HEK293T (cell line): ENCODE measurements around the gene AGL.

Experiments
- CTCF ChIA-PET: fragments of 350-600 bp; formaldehyde crosslinking; extraction: SDS; loops from one replicate; lab custom pipeline; 2021; ENCODE audit warnings: antibody characterized with exemption, inconsistent platforms; lab: Yijun Ruan, JAX
- POLR2A ChIA-PET: fragments of 350-600 bp; formaldehyde crosslinking; extraction: SDS; loops from one replicate; lab custom pipeline; 2020; ENCODE audit warnings: antibody characterized with exemption, inconsistent platforms; lab: Yijun Ruan, JAX
- DNase-seq: peaks from one replicate; pipeline ENCODE4 v3.0.0; 2012; ENCODE audit warnings: mixed read lengths; ENCODE audit errors: extremely low spot score
- ARNT ChIP-seq: fragments of 450-650 bp; IDR thresholded peaks from 2 replicates; pipeline ENCODE4 v1.6.1; 2017; ENCODE audit warnings: mild to moderate bottlenecking
- BHLHE40 ChIP-seq: fragments of 450-650 bp; IDR thresholded peaks from 2 replicates; pipeline ENCODE4 v1.6.1; 2016; ENCODE audit warnings: mild to moderate bottlenecking, moderate library complexity, borderline replicate concordance
- CTBP1 ChIP-seq: fragments of 450-650 bp; IDR thresholded peaks from 2 replicates; pipeline ENCODE4 v1.6.1; 2016; ENCODE audit warnings: borderline replicate concordance
- ELF4 ChIP-seq: fragments of 450-650 bp; IDR thresholded peaks from 2 replicates; pipeline ENCODE4 v1.6.1; 2017; ENCODE audit warnings: antibody characterized with exemption
- FOXA1 ChIP-seq: fragments of 450-650 bp; IDR thresholded peaks from 2 replicates; pipeline ENCODE4 v1.6.1; 2016; ENCODE audit warnings: mild to moderate bottlenecking
- FOXK2 ChIP-seq: fragments of 450-650 bp; IDR thresholded peaks from 2 replicates; pipeline ENCODE4 v1.6.1; 2016; ENCODE audit warnings: mild to moderate bottlenecking
- FOXM1 ChIP-seq: fragments of 450-650 bp; IDR thresholded peaks from 2 replicates; pipeline ENCODE4 v1.6.1; 2017; ENCODE audit warnings: mild to moderate bottlenecking, borderline replicate concordance
- HDGF ChIP-seq: fragments of 450-650 bp; IDR thresholded peaks from 2 replicates; pipeline ENCODE4 v1.6.1; 2017; ENCODE audit warnings: antibody characterized with exemption, borderline replicate concordance
- L3MBTL2 ChIP-seq: fragments of 450-650 bp; conservative IDR thresholded peaks from 2 replicates; pipeline ENCODE4 v1.6.1; 2016; ENCODE audit warnings: mild to moderate bottlenecking
- LEF1 ChIP-seq: fragments of 450-650 bp; IDR thresholded peaks from 2 replicates; pipeline ENCODE4 v1.6.1; 2017; ENCODE audit warnings: mild to moderate bottlenecking, borderline replicate concordance
- NFRKB ChIP-seq: fragments of 450-650 bp; IDR thresholded peaks from 2 replicates; pipeline ENCODE4 v1.6.1; 2016; ENCODE audit warnings: mild to moderate bottlenecking, moderate library complexity
- PKNOX1 ChIP-seq: fragments of 450-650 bp; IDR thresholded peaks from 2 replicates; pipeline ENCODE4 v1.6.1; 2016
- SP1 ChIP-seq: fragments of 450-650 bp; IDR thresholded peaks from 2 replicates; pipeline ENCODE4 v1.6.1; 2017
- SUZ12 ChIP-seq: fragments of 450-650 bp; IDR thresholded peaks from 2 replicates; pipeline ENCODE4 v1.6.1; 2016; ENCODE audit warnings: mild to moderate bottlenecking
- TARDBP ChIP-seq: fragments of 450-650 bp; IDR thresholded peaks from 2 replicates; pipeline ENCODE4 v1.6.1; 2016
- ZNF384 ChIP-seq: fragments of 450-650 bp; IDR thresholded peaks from 2 replicates; pipeline ENCODE4 v1.6.1; 2016

Gene AGL

DNA sequence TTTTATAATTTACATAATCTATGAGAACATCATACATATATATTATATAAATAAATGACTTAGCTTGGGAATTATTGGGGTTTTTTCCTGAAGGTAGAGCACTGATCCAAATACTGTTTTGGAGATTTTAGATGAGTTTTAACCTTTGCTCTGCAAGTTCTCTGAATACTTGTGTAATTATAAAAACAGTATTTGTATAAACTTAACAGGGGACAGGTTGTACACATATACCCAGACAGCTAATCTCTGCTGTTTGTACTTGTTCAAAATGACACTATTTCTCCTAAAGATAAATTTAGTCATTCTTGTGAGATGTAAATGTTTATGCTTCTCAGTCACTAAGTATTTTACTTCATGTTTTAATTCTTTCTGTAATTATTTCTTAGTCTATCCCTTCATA lies 8.7 kb downstream of the AGL start:
- ChIA-PET CTCF (no interaction called here), POLR2A (interaction anchor here (3.2 kb wide), 1 partner anchor 9 kb away, joined by 11 read pairs; the partner anchor contains the start of gene AGL)
- no peak for DNase-seq
- no peak for TF ChIP-seq LEF1
- no peak for TF ChIP-seq ZNF384
- no peak for TF ChIP-seq FOXM1
- no peak for TF ChIP-seq FOXA1
- no peak for TF ChIP-seq ELF4

DNA sequence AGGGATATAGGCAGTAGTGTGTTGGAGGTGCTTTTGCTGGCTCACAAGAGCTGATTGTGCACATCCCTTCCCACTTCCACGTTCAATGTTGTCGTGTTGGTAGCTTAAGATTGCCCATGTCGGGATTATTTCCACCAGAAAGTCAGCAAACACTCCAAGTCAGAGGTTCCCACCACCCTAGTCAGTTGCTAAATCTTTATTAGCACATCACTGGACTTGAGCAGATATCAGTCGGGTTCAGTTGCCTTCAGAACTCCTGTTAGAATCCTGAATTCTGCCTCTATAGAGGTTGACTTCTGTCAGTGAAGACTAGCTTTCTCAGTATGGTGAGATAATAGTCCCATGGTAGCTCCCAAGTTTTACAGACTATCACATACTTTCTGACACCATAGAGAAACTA lies 10.5 kb downstream of the AGL start:
- TF ChIP-seq ELF4, result no peak
- no peak for TF ChIP-seq PKNOX1
- no peak for TF ChIP-seq FOXM1
- TF ChIP-seq L3MBTL2, result no peak
- TF ChIP-seq NFRKB, result no peak
- TF ChIP-seq FOXK2, result no peak
- TF ChIP-seq ARNT, result no peak
- no peak for DNase-seq
- POLR2A ChIA-PET, result interaction anchor here (3.2 kb wide), 1 partner anchor 11 kb away, joined by 11 read pairs; the partner anchor contains the start of gene AGL
- CTCF ChIA-PET, result no interaction called here

DNA sequence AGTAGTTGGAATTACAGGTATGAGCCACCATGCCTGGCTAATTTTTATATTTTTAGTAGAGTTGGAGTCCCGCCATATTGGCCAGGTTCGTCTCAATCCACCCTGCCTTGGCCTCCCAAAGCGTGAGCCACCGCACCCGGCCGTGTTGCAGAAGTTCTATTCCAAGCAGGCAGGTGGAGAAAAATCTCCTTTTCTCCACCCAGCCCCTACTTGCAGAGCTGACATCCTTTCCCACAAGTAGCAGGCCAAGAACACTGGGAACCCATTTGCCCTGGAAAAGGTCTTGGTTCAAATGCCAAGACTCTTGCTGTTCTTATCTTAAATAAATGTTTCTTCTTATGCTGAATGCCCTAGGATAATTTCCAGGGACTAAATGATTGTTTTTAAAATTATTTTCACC lies 17.5 kb downstream of the AGL start:
- DNase-seq, result no peak
- POLR2A ChIA-PET, result no interaction called here
- CTCF ChIA-PET, result no interaction called here
- TF ChIP-seq FOXK2 (no peak), SP1 (no peak), FOXA1 (no peak), NFRKB (no peak)

GRCh38 chr1:99869304-99869703 lies 19.1 kb downstream of the AGL start:
- CTCF ChIA-PET, result interaction anchor here (0.7 kb wide), 1 partner anchor 126 kb away, joined by 3 read pairs; no protein-coding TSS in a partner anchor
- POLR2A ChIA-PET, result no interaction called here
- no peak for TF ChIP-seq ZNF384
- TF ChIP-seq SUZ12, result no peak
- TF ChIP-seq FOXK2, result no peak
- no peak for TF ChIP-seq SP1
- TF ChIP-seq BHLHE40, result no peak
- TF ChIP-seq NFRKB, result no peak
- TF ChIP-seq LEF1, result no peak
- no peak for TF ChIP-seq TARDBP
- no peak for TF ChIP-seq ELF4
- TF ChIP-seq PKNOX1, result no peak
- no peak for TF ChIP-seq ARNT
- TF ChIP-seq CTBP1, result no peak
- TF ChIP-seq HDGF, result no peak
- no peak for TF ChIP-seq FOXM1
- no peak for TF ChIP-seq FOXA1
- no peak for TF ChIP-seq L3MBTL2
- no peak for DNase-seq

DNA sequence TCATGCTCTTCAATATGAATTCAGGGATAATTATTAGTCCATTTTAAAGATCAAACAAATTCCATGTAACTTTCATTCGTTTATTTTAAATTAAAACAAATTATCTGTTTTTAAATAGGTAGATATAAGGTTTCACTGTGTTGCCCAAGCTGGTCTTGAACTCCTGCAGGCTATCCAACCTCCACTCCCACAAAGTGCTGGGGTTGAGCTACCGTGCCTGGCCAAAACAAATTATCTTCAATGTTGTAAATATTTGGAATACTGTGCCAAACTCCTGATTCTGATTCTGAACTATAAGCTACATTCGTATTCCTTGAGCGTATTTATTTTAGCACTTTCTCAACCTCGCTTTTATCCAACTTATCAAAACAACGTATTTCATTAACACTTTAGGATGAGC lies 19.6 kb downstream of the AGL start:
- ChIA-PET POLR2A (no interaction called here), CTCF (no interaction called here)
- DNase-seq, result no peak
- TF ChIP-seq TARDBP, result no peak
- no peak for TF ChIP-seq SUZ12
- no peak for TF ChIP-seq SP1
- no peak for TF ChIP-seq ZNF384
- no peak for TF ChIP-seq ELF4
- no peak for TF ChIP-seq PKNOX1
- no peak for TF ChIP-seq HDGF
- TF ChIP-seq FOXM1, result no peak
- TF ChIP-seq L3MBTL2, result no peak
- TF ChIP-seq FOXK2, result no peak
- TF ChIP-seq NFRKB, result no peak
- no peak for TF ChIP-seq FOXA1
- TF ChIP-seq CTBP1, result no peak
- no peak for TF ChIP-seq ARNT
- no peak for TF ChIP-seq BHLHE40
- TF ChIP-seq LEF1, result no peak

- no peak for DNase-seq
- TF ChIP-seq NFRKB (no peak), FOXM1 (no peak), ARNT (no peak), SUZ12 (no peak), TARDBP (no peak), BHLHE40 (no peak)
- ChIA-PET CTCF (no interaction called here), POLR2A (no interaction called here)
Measured at GRCh38 chr1:99872063-99872462, 21.9 kb downstream of the AGL start.

GRCh38 chr1:99877568-99877967 lies 27.4 kb downstream of the AGL start:
- no peak for DNase-seq
- ChIA-PET CTCF (no interaction called here), POLR2A (no interaction called here)
- TF ChIP-seq FOXK2, result no peak
- no peak for TF ChIP-seq FOXM1
- no peak for TF ChIP-seq PKNOX1
- no peak for TF ChIP-seq ARNT
- TF ChIP-seq ZNF384, result no peak
- no peak for TF ChIP-seq ELF4
- TF ChIP-seq LEF1, result no peak
